H9 (cell line): Measurements from ENCODE around the gene DUS1L. TPM values are rescaled to one million over a fixed set of nuclear protein-coding genes. Genes with fewer than 3 reads are reported as not detected.

Experiments used
- DNase-seq: peaks from one replicate; pipeline ENCODE4 v3.0.0-alpha.2; 2017
- H2AFZ ChIP-seq: one replicate; pipeline ENCODE4 v1.6.1; 2013; ENCODE audit warnings: mild to moderate bottlenecking, low read length, control low read depth, moderate library complexity
- H2AK5ac ChIP-seq: 2 replicates; pipeline ENCODE4 v1.6.1; 2013; ENCODE audit warnings: low read length, control low read depth, mixed read lengths; ENCODE audit not compliant: insufficient read length
- H2BK120ac ChIP-seq: one replicate; pipeline ENCODE4 v1.6.1; 2013; ENCODE audit warnings: low read depth, mild to moderate bottlenecking, low read length, control low read depth, inconsistent platforms; ENCODE audit not compliant: poor library complexity, severe bottlenecking
- H2BK12ac ChIP-seq: 2 replicates; pipeline ENCODE4 v1.6.1; 2013; ENCODE audit warnings: low read length, control low read depth, mixed read lengths, low read depth; ENCODE audit not compliant: insufficient read length
- H2BK15ac ChIP-seq: 2 replicates; pipeline ENCODE4 v1.6.1; 2013; ENCODE audit warnings: low read depth, low read length, control low read depth
- H2BK20ac ChIP-seq: one replicate; pipeline ENCODE4 v1.6.1; 2013; ENCODE audit warnings: low read depth, mild to moderate bottlenecking, low read length, control low read depth, inconsistent platforms; ENCODE audit not compliant: poor library complexity, severe bottlenecking
- H2BK5ac ChIP-seq: 2 replicates; pipeline ENCODE4 v1.6.1; 2013; ENCODE audit warnings: low read length, control low read depth, mixed read lengths; ENCODE audit not compliant: insufficient read length
- H3K14ac ChIP-seq: 2 replicates; pipeline ENCODE4 v1.6.1; 2013; ENCODE audit warnings: low read length, control low read depth; ENCODE audit not compliant: insufficient read depth
- H3K18ac ChIP-seq: 2 replicates; pipeline ENCODE4 v1.6.1; 2013; ENCODE audit warnings: low read depth, mild to moderate bottlenecking, mixed read lengths, low read length, control low read depth; ENCODE audit not compliant: insufficient read length
- H3K23ac ChIP-seq: 2 replicates; pipeline ENCODE4 v1.6.1; 2013; ENCODE audit warnings: low read length, control low read depth, mixed read lengths, low read depth; ENCODE audit not compliant: insufficient read length
- H3K23me2 ChIP-seq: 2 replicates; pipeline ENCODE4 v1.6.1; 2013; ENCODE audit warnings: low read depth, mild to moderate bottlenecking, mixed read lengths, low read length, control low read depth; ENCODE audit not compliant: insufficient read length, poor library complexity, severe bottlenecking
- H3K27ac ChIP-seq: 2 replicates; pipeline ENCODE4 v1.5.1; 2013; ENCODE audit warnings: low read length, control low read depth, mixed read lengths, low read depth; ENCODE audit not compliant: insufficient read length
- H3K27me3 ChIP-seq: 2 replicates; pipeline ENCODE4 v1.6.1; 2013; ENCODE audit warnings: low read length, control low read depth, inconsistent platforms; ENCODE audit not compliant: insufficient read depth
- H3K4ac ChIP-seq: 2 replicates; pipeline ENCODE4 v1.6.1; 2013; ENCODE audit warnings: low read depth, mild to moderate bottlenecking, control low read depth, inconsistent platforms, low read length, moderate library complexity
- H3K4me1 ChIP-seq: 2 replicates; pipeline ENCODE4 v1.6.1; 2013; ENCODE audit warnings: low read length, control low read depth, inconsistent platforms; ENCODE audit not compliant: insufficient read depth
- H3K4me2 ChIP-seq: 2 replicates; pipeline ENCODE4 v1.6.1; 2013; ENCODE audit warnings: low read length, control low read depth, mixed read lengths; ENCODE audit not compliant: insufficient read length, insufficient read depth
- H3K56ac ChIP-seq: 2 replicates; pipeline ENCODE4 v1.6.1; 2013; ENCODE audit warnings: low read depth, mild to moderate bottlenecking, mixed read lengths, low read length, control low read depth; ENCODE audit not compliant: insufficient read length
- H3K79me1 ChIP-seq: 2 replicates; pipeline ENCODE4 v1.6.1; 2013; ENCODE audit warnings: low read depth, mild to moderate bottlenecking, moderate library complexity, low read length, control low read depth, inconsistent platforms; ENCODE audit not compliant: insufficient read depth, poor library complexity, severe bottlenecking
- H3K79me2 ChIP-seq: 2 replicates; pipeline ENCODE4 v1.6.1; 2013; ENCODE audit warnings: low read length, control low read depth, inconsistent platforms; ENCODE audit not compliant: insufficient read depth
- H3K9ac ChIP-seq: 2 replicates; pipeline ENCODE4 v1.6.1; 2013; ENCODE audit warnings: low read length, control low read depth, mixed read lengths; ENCODE audit not compliant: insufficient read length; ENCODE audit errors: extremely low read depth
- H3K9me3 ChIP-seq: one replicate; pipeline ENCODE4 v1.6.1; 2013; ENCODE audit warnings: low read depth, low read length, inconsistent platforms; ENCODE audit not compliant: control insufficient read depth
- H3T11ph ChIP-seq: one replicate; pipeline ENCODE4 v1.6.1; 2013; ENCODE audit warnings: mild to moderate bottlenecking, low read length, control low read depth, inconsistent platforms
- H4K20me1 ChIP-seq: one replicate; pipeline ENCODE4 v1.6.1; 2013; ENCODE audit not compliant: control insufficient read depth, insufficient read length, insufficient read depth
- H4K5ac ChIP-seq: 2 replicates; pipeline ENCODE4 v1.6.1; 2013; ENCODE audit warnings: low read depth, mild to moderate bottlenecking, mixed read lengths, low read length, control low read depth; ENCODE audit not compliant: insufficient read length
- H4K8ac ChIP-seq: replicated peaks from 2 replicates; pipeline ENCODE4 v1.6.1; 2013; ENCODE audit warnings: low read length, control low read depth, mixed read lengths, low read depth; ENCODE audit not compliant: insufficient read length
- H4K91ac ChIP-seq: 2 replicates; pipeline ENCODE4 v1.6.1; 2013; ENCODE audit warnings: low read depth, mild to moderate bottlenecking, moderate library complexity, mixed read lengths, low read length, control low read depth; ENCODE audit not compliant: insufficient read length
- H3K27ac Mint-ChIP-seq, 3 experiments: 2 replicates in 2 of 3; 3 replicates in 1 of 3; pipeline ENCODE4 v1.8.0; 2020 to 2021; ENCODE audit warnings: mixed read lengths in 3 of 3, mild to moderate bottlenecking in 1 of 3, moderate library complexity in 1 of 3
- H3K27me3 Mint-ChIP-seq: 2 replicates; pipeline ENCODE4 v1.8.0; 2021; ENCODE audit warnings: low read depth, mild to moderate bottlenecking, moderate library complexity, mixed read lengths
- H3K36me3 Mint-ChIP-seq, 3 experiments: 2 replicates in 2 of 3; 3 replicates in 1 of 3; pipeline ENCODE4 v1.8.0; 2020 to 2021; ENCODE audit warnings: low read depth in 3 of 3, mixed read lengths in 3 of 3; ENCODE audit not compliant: insufficient read depth in 1 of 3
- H3K4me1 Mint-ChIP-seq, 2 experiments: 2 replicates each; pipeline ENCODE4 v1.8.0; 2020; ENCODE audit warnings: mixed read lengths in 2 of 2
- H3K4me3 Mint-ChIP-seq, 2 experiments: 2 replicates in 1 of 2; 3 replicates in 1 of 2; pipeline ENCODE4 v1.8.0; 2020 to 2021; ENCODE audit warnings: mild to moderate bottlenecking in 2 of 2, mixed read lengths in 2 of 2, moderate library complexity in 1 of 2
- H3K9me3 Mint-ChIP-seq, 2 experiments: 2 replicates in 1 of 2; 3 replicates in 1 of 2; pipeline ENCODE4 v1.8.0; 2020; ENCODE audit warnings: mild to moderate bottlenecking in 2 of 2, mixed read lengths in 2 of 2, moderate library complexity in 1 of 2
- CTCF ChIP-seq: fragments of 200-600 bp; sonication (generic); conservative IDR thresholded peaks from 3 replicates; pipeline ENCODE4 v1.8.0; 2021; ENCODE audit warnings: antibody characterized with exemption, mild to moderate bottlenecking
- WGBS: extraction: QIAGEN DNeasy Blood & Tissue Kit; methylation state at CpG from one replicate; pipeline ENCODE4 v1.1.7; 2013; ENCODE audit warnings: missing lambda C conversion rate, low lambda C conversion rate, mixed read lengths; ENCODE audit not compliant: insufficient read length; ENCODE audit errors: extremely low coverage; 5-methylcytosine and 5-hydroxymethylcytosine counted together
- total RNA-seq: library from RNA; stranded (reverse); gene quantifications from 2 replicates; pipeline ENCODE4 v1.2.1, GENCODE V29; 2021

Gene DUS1L
- total RNA-seq, 1 experiment from 2014 or later = 103 TPM

- H3K36me3 Mint-ChIP-seq = peaks cover 2 to 8% (median 3%) of the 10 kb centered on the region in 3 experiments; a peak in 4 of 7 replicates
- no peak overlapping the region for H3K27ac Mint-ChIP-seq
- H3T11ph ChIP-seq = no peak overlapping the region
- no peak overlapping the region for H4K5ac ChIP-seq
- H3K79me1 ChIP-seq = no peaks in the 10 kb centered on the region
- H2BK120ac ChIP-seq = no peak overlapping the region
- H3K9ac ChIP-seq = no peak overlapping the region
- H3K27me3 ChIP-seq = no peaks in the 10 kb centered on the region
- H2BK5ac ChIP-seq = no peak overlapping the region
- no peaks in the 10 kb centered on the region for H3K9me3 ChIP-seq
- no peak overlapping the region for H3K4me2 ChIP-seq
- 0 out of 4 replicates have a peak, but pooled peaks cover 0 to 2% of the 10 kb centered on the region in 2 experiments for H3K4me1 Mint-ChIP-seq
- no peaks in the 10 kb centered on the region for H3K23me2 ChIP-seq
- no peaks in the 10 kb centered on the region for H4K20me1 ChIP-seq
- no peaks in the 10 kb centered on the region for H3K79me2 ChIP-seq
- TF ChIP-seq CTCF = no peak
- H2BK12ac ChIP-seq = no peak overlapping the region
- no peak overlapping the region for H3K4me3 Mint-ChIP-seq
- no peak overlapping the region for H3K4ac ChIP-seq
- no peak overlapping the region for H3K27ac ChIP-seq
- H2BK15ac ChIP-seq = no peak overlapping the region
- no peak overlapping the region for H2BK20ac ChIP-seq
- no peak overlapping the region for H3K23ac ChIP-seq
- no peak overlapping the region for H4K8ac ChIP-seq
- no peak for DNase-seq
- H3K9me3 Mint-ChIP-seq = no peaks in the 10 kb centered on the region
- no peak overlapping the region for H3K56ac ChIP-seq
- no peak overlapping the region for H3K18ac ChIP-seq
- no peaks in the 10 kb centered on the region for H3K4me1 ChIP-seq
- no peak overlapping the region for H2AFZ ChIP-seq
- H3K27me3 Mint-ChIP-seq = no peaks in the 10 kb centered on the region
- H4K91ac ChIP-seq = no peak overlapping the region
- H3K14ac ChIP-seq = no peak overlapping the region
- WGBS = no CpG with 5 or more reads among the region's 13 CpGs
- no peak overlapping the region for H2AK5ac ChIP-seq
These were observed 50.7 kb downstream of the DUS1L start for GRCh38 chr17:82014971-82015310.
